ENCODE measurements around the gene ATAD2B. TPM values are rescaled to one million over a fixed set of nuclear protein-coding genes. Genes with fewer than 3 reads are reported as not detected.

Gene ATAD2B
- polyA plus RNA-seq, 1 experiment, result 6.0 TPM

DNA sequence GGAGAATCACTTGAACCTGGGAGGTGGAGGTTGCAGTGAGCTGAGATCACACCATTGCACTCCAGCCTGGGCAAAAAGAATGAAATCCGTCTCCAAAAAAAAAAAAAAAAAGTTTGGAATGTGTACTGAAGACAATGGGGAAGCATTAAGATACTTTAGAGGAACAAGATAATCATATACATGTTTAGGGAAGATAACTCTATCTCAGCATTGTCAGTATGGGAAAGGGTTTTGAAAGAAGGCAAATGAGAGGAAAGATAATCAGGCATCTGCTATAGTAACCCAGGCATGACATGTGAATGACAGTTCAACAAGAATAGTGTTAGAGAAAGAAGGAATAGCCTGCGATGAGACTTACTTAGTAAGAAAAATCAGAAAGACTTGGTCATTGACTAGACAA, 112.0 kb downstream of the ATAD2B start:
- H3K4me3 ChIP-seq (ENCODE audit: low read depth, low read length), result no peak overlapping the region
- CTCF ChIA-PET, result interaction anchor here (2.3 kb wide), 1 partner anchor 10 kb away, joined by 15 read pairs; no protein-coding TSS in a partner anchor
- H3K27me3 ChIP-seq (ENCODE audit: control insufficient read depth, insufficient read depth, low read length), result no peaks in the 10 kb centered on the region
- TF ChIP-seq, protein P1, sequence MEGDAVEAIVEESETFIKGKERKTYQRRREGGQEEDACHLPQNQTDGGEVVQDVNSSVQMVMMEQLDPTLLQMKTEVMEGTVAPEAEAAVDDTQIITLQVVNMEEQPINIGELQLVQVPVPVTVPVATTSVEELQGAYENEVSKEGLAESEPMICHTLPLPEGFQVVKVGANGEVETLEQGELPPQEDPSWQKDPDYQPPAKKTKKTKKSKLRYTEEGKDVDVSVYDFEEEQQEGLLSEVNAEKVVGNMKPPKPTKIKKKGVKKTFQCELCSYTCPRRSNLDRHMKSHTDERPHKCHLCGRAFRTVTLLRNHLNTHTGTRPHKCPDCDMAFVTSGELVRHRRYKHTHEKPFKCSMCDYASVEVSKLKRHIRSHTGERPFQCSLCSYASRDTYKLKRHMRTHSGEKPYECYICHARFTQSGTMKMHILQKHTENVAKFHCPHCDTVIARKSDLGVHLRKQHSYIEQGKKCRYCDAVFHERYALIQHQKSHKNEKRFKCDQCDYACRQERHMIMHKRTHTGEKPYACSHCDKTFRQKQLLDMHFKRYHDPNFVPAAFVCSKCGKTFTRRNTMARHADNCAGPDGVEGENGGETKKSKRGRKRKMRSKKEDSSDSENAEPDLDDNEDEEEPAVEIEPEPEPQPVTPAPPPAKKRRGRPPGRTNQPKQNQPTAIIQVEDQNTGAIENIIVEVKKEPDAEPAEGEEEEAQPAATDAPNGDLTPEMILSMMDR (IDR thresholded peaks at IDR 0.05; ENCODE audit: low read depth, low read length), result no peak
- DNase-seq (ENCODE audit: low read depth, low spot score), result no peak
- no peaks in the 10 kb centered on the region for H3K9me3 ChIP-seq (ENCODE audit: control insufficient read depth, insufficient read depth, low read length)
- H3K27ac ChIP-seq (ENCODE audit: low read depth, low read length), result no peak overlapping the region
- POLR2A ChIA-PET, result no interaction called here

DNA sequence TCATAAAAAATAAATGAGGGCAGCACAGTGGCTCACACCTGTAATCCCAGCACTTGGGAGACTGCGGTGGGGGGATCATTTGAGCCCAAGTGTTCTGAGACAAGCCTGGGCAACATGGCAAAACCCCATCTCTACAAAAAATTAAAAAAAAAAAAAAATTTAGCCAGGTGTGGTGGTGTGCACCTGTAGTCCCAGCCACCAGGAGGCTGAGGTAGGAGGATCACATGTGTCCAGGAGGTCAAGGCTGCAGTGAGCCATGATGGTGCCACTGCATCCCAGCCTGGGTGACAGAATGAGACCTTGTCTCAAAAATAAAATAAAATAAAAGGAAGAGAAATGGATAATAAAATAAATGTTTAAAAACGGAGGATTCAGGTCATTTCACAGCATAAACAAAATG, 113.5 kb downstream of the ATAD2B start:
- no peak for DNase-seq (ENCODE audit: low read depth, low spot score)
- Histone ChIP-seq H3K27me3 (ENCODE audit: control insufficient read depth, insufficient read depth, low read length) (no peaks in the 10 kb centered on the region), H3K27ac (ENCODE audit: low read depth, low read length) (no peak overlapping the region), H3K9me3 (ENCODE audit: control insufficient read depth, insufficient read depth, low read length) (no peaks in the 10 kb centered on the region), H3K4me3 (ENCODE audit: low read depth, low read length) (no peak overlapping the region)
- ChIA-PET POLR2A (no interaction called here), CTCF (interaction anchor here (1.3 kb wide), 1 partner anchor 11 kb away, joined by 4 read pairs; no protein-coding TSS in a partner anchor)
- TF ChIP-seq, protein P1 (IDR thresholded peaks at IDR 0.05; ENCODE audit: low read depth, low read length), result no peak

DNA sequence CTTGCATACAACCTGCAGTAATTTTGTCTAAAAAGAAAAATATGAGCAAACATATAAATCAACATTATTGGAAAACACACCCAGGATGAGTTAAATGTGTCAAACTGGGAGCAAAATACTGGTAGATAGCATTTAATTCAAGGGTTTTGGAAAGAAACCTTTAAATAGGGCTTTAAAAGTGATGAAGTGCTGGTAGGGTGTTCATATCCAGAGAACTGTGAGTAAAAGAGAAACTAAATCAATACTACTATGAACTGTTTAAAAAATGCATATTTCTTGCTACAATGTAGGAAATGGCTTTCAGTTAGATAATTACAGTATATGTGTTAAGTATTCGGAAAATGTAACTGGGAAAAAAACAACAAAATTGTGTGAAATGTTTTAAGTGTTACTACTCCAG, 117.8 kb downstream of the ATAD2B start:
- no peak for DNase-seq (ENCODE audit: low read depth, low spot score)
- ChIA-PET CTCF (interaction anchor here (1.1 kb wide), 1 partner anchor 16 kb away, joined by 4 read pairs; no protein-coding TSS in a partner anchor), POLR2A (no interaction called here)
- TF ChIP-seq, protein P1 (IDR thresholded peaks at IDR 0.05; ENCODE audit: low read depth, low read length), result no peak
- H3K27ac ChIP-seq (ENCODE audit: low read depth, low read length), result no peak overlapping the region
- no peak overlapping the region for H3K4me3 ChIP-seq (ENCODE audit: low read depth, low read length)
- H3K9me3 ChIP-seq (ENCODE audit: control insufficient read depth, insufficient read depth, low read length), result no peaks in the 10 kb centered on the region
- no peaks in the 10 kb centered on the region for H3K27me3 ChIP-seq (ENCODE audit: control insufficient read depth, insufficient read depth, low read length)

DNA sequence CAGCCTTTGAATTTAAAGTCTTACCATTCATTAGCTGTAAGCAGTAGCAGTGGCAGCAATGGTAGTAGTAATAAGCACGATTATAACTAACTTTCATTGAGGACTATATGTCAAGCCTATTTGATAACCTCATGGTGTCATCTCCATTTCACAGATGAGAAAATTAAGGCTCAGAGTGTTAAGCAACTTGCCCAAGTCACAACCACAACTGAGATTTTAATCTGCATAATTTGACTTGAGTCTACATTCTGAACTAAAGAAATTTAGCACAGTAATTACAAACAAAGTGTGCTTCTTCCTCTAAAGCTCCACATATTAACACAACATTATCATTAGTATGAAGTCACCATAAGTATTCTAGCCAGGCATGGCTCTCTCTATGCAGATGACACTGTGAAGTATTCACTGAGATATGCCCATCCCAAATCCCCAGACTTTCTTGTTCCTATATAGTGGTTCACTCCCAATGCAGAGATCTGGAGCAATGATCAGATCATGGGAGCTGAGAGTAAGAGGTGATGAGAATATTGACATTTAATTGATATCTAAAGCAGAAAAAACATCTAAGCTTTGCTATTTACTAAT, 120.2 kb downstream of the ATAD2B start:
- ChIA-PET CTCF (interaction anchor here (4.4 kb wide), 1 partner anchor 18 kb away, joined by 27 read pairs; no protein-coding TSS in a partner anchor), POLR2A (no interaction called here)
- Histone ChIP-seq H3K4me3 (ENCODE audit: low read depth, low read length) (no peak overlapping the region), H3K27me3 (ENCODE audit: control insufficient read depth, insufficient read depth, low read length) (no peaks in the 10 kb centered on the region), H3K9me3 (ENCODE audit: control insufficient read depth, insufficient read depth, low read length) (no peaks in the 10 kb centered on the region), H3K27ac (ENCODE audit: low read depth, low read length) (no peak overlapping the region)
- TF ChIP-seq, protein P1 (IDR thresholded peaks at IDR 0.05; ENCODE audit: low read depth, low read length), result no peak
- no peak for DNase-seq (ENCODE audit: low read depth, low spot score)

DNA sequence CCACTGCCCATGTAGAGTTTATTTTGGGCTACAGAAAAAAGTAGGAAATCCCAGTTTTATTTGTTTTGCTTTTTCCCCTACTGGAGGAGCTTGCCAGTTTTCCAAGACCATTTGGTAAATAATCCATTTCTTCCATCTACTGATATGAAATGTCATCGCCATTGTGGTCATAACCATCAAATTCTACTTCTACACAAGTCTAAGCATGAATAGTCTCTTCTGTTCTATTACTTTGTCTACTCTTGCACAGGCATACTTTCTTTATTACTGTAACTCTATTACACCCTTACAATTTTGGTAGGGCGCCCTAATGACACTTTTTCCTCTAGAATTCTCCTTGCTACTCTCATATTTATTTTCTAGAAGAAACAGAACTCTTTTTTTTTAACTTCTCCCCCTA, 120.7 kb downstream of the ATAD2B start:
- TF ChIP-seq, protein P1 (IDR thresholded peaks at IDR 0.05; ENCODE audit: low read depth, low read length), result no peak
- CTCF ChIA-PET, result interaction anchor here (4.4 kb wide), 1 partner anchor 18 kb away, joined by 27 read pairs; no protein-coding TSS in a partner anchor
- Histone ChIP-seq H3K4me3 (ENCODE audit: low read depth, low read length) (no peak overlapping the region), H3K27me3 (ENCODE audit: control insufficient read depth, insufficient read depth, low read length) (no peaks in the 10 kb centered on the region), H3K9me3 (ENCODE audit: control insufficient read depth, insufficient read depth, low read length) (no peaks in the 10 kb centered on the region), H3K27ac (ENCODE audit: low read depth, low read length) (no peak overlapping the region)
- POLR2A ChIA-PET, result no interaction called here
- no peak for DNase-seq (ENCODE audit: low read depth, low spot score)
